Activated gamma-delta T cell treated with anti-CD3 and anti-CD28 coated beads, Interleukin-2, amount 50 U/mL, for 16 hours (primary cell): ENCODE results near the gene N4BP3.
"Not testable (repeated sequence)": the region's sequence is repeated elsewhere in the genome, so short reads cannot be mapped to it uniquely, and the experiment has no call there.

Source experiments
- DNase-seq: peaks from one replicate; pipeline ENCODE4 v3.0.0-alpha.2; 2020; ENCODE audit warnings: low read depth

N4BP3 gene

GRCh38 chr5:178123094-178123965 is 10.0 kb downstream of the N4BP3 start:
- DNase-seq = no peak

DNA sequence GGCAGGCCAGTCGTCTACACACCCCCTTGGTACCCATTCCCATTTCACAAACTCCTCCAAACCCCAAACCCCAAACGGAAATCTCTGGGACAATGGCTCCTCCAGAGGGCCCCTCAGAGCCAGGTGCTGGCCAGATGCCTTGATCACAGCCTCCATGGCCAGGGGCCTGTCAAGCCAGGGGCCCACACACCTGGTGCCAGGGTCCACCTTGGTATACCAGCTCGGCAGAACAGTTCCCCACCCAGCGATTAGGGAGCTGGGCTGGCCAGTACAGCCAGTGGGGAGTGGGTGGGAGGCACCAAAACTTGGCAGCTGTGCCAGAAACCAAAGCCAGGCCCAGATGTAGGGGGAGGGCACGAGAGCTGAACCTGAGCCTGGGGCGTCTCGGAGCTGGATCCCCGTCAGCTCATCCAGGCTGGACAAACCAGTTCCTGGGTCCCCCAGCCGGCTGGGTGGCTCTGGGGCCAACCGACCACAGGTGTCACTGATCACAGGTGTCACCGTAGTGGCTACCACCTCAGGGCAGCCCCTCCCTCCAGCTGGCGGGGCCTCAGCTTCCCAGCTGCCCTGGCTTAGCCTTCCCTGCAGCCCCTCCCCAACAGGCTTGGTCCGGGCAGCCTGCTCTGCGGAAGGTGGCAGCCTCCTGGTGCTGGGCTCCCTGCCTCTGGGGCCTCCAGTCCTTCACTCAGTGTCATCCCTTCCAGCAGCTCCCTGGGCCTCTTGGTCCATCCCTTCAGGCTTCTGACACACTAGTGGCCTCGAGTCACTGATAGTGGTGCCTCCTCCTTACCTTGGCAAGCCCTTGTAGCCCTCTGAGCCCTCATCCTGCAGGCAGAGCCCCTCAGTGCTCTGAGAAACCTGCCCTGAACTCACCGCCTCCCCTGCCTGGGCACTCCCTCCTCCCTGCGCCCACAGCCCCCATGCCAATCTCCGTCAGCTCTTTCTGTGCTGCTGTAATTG is 10.9 kb downstream of the N4BP3 start:
- no peak for DNase-seq

GRCh38 chr5:178125253-178125906 is 12.0 kb downstream of the N4BP3 start:
- no peak for DNase-seq

- no peak for DNase-seq
Measured at GRCh38 chr5:178126556-178126955, 13.2 kb downstream of the N4BP3 start.

DNA sequence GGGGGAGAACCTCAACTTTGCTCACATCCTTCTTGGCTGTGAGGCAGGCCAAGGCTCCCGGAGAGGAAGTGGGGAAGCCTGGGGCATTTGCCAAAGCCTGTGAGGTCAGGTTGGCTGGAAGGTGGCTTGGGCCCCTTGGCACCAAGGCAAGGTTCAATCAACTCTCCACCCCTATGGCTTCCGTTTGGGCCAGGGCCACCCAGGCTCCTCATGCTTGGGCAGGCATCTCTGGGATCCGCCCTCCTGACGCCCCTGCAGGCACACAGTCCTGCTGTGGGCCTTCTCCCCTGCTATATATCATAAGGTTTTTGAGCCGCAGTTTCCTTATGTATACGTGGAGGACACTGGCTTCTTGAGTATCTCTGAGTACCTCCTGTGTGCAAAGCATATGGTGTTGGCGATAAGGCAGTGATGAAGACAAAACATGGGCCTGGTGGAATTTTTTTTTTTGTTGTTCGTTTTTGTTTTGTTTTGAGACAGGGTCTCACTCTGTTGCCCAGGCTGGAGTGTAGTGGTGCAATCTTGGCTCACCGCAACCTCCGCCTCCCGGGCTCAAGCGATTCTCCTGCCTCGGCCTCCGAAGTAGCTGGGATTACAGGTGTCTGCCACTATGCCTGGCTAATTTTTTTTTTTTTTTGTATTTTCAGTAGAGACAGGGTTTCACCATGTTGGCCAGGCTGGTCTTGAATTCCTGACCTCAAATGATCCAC is 14.1 kb downstream of the N4BP3 start:
- DNase-seq = not testable (repeated sequence)

GRCh38 chr5:178129296-178129695 is 16.0 kb downstream of the N4BP3 start:
- DNase-seq = no peak

GRCh38 chr5:178130234-178130575 is 16.9 kb downstream of the N4BP3 start:
- DNase-seq = not testable (repeated sequence)

- DNase-seq = peak; percentile 60
Measured at GRCh38 chr5:178130576-178131445, 17.5 kb downstream of the N4BP3 start, which contains the start of gene RMND5B. TSS of gene RMND5B (plus strand) at chr5:178131014. CDS start at chr5:178138120, 7,106 bp downstream.

DNA sequence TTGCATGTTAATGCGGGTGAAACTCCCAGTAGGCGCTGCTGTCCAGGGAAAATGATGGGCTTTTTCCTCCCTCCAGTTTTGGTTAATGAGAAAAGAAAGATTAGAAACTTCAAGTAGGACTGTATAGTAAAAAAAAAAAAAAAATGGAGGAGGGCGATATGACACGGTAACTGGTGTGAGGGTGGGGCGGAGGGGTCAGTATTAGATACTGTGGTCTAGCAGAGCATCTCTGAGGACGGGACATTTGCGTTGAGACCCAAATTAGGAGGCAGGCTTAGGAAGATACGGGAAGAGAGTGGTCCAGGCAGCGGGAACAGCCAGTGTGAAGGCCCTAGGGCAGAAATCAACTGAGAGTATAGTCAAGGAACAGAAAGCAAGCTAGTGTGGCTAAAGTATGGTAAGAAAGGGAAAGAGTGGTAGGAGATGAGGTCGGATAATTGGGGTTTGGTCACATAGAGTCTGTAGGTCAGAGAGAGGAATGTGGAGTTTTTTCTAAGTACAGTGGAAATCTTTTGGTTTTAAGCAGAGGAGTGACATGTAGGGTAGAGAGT is 18.2 kb downstream of the N4BP3 start:
- no peak for DNase-seq

GRCh38 chr5:178136990-178137389 is 23.7 kb downstream of the N4BP3 start:
- no peak for DNase-seq

DNA sequence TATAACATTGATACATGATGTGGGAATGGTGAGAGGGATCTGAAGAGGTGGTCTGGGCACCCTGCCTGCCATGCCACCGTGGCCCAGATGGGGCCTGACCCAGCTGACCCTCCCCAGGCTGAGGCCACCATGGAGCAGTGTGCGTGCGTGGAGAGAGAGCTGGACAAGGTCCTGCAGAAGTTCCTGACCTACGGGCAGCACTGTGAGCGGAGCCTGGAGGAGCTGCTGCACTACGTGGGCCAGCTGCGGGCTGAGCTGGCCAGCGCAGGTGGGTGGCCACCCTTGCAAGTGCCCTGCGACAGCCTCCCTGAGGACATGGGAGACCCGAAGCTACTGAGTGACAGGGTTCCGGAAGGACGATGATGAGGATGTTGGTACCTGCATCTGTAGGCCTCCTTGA is 24.7 kb downstream of the N4BP3 start:
- DNase-seq = no peak

DNA sequence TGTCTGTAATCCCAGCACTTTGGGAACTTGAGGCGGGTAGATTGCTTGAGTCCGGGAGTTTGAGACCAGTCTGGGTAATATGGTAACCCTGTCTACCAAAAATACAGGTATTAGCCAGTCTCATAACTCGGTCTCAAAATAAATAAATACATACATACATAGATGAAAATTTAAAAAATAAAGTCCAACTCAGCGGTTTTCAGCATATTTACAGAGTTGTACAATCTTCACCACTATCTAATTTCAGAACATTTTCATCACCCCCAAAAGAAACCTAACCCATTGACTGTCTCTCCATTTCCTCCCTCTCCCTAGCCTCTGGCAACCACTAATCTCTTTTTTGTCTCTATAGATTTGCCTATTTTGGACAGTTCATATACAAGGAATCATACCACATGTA is 28.2 kb downstream of the N4BP3 start:
- no peak for DNase-seq

DNA sequence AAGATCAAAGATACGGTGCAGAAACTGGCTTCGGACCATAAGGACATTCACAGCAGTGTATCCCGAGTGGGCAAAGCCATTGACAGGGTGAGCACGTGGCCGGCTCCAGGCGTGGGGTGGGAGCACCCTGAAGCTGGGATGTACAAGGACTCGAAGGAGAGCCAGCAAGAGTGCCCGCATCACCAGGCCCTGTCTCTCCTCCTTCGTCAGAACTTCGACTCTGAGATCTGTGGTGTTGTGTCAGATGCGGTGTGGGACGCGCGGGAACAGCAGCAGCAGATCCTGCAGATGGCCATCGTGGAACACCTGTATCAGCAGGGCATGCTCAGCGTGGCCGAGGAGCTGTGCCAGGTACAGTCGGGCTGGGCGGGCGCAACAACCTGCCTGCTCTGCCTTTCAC is 29.3 kb downstream of the N4BP3 start:
- no peak for DNase-seq

- DNase-seq = no peak
Measured at GRCh38 chr5:178143246-178143645, 29.9 kb downstream of the N4BP3 start.

DNA sequence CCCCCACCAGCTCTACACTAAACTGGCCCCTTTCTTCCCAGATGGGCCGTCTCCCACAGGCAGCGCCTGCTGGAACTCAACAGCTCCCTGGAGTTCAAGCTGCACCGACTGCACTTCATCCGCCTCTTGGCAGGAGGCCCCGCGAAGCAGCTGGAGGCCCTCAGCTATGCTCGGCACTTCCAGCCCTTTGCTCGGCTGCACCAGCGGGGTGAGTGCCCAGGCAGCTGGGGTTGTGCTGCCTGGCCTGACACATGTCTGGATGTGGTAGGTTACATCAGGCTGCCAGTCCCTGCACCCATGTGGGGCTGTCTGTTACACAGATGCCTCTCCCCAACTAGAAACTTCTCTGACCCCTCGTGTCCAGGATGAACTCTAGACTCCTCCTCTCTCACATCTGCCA is 30.6 kb downstream of the N4BP3 start:
- DNase-seq = no peak

DNA sequence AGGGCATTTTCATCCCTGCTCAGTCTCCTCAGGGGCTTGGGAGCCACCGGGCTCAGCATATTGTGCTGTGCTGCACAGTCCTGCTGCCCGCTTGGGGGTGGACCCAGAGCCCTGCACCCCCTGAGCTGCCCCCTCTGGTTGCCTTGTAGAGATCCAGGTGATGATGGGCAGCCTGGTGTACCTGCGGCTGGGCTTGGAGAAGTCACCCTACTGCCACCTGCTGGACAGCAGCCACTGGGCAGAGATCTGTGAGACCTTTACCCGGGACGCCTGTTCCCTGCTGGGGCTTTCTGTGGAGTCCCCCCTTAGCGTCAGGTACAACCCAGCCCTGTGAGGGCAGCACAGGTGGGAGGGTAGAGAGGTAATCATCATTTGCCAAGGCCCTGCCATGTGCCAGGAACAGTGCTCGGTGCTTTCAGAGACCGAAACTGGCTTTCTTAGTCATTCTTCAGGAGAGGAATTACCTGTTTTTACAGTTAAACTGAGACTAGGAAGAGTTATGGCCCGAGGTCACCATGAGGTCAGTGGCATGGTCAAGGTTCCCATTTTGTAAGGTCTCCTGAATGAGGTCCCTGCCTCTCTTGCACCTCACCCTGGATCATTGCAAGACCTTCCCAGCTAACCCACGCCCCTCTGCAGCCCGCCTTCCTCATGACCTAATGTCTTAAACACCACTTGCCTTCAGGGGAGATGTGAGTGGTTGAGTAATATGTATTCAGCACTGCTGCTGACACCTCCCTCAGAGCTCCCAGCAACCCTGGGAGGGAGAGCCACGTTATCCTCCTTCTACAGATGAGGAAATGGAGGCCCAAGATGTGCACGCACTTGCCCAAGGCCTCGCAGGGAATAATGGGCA is 32.9 kb downstream of the N4BP3 start:
- peak; percentile 67 for DNase-seq

GRCh38 chr5:178147406-178147805 is 34.1 kb downstream of the N4BP3 start:
- DNase-seq = no peak

GRCh38 chr5:178149199-178149932 is 36.0 kb downstream of the N4BP3 start:
- no peak for DNase-seq
